GM20000 (cell line): ENCODE measurements around the gene SLC39A3.

Experiments
- DNase-seq: peaks from one replicate; pipeline ENCODE4 v3.0.0; 2012; ENCODE audit warnings: low spot score
- TF ChIP-seq, protein P1 (sequence below): IDR thresholded peaks from 2 replicates; pipeline ENCODE4 v1.5.1; 2012; ENCODE audit warnings: mild to moderate bottlenecking, control low read depth; ENCODE audit errors: extremely low read depth, missing control alignments

SLC39A3 gene

DNA sequence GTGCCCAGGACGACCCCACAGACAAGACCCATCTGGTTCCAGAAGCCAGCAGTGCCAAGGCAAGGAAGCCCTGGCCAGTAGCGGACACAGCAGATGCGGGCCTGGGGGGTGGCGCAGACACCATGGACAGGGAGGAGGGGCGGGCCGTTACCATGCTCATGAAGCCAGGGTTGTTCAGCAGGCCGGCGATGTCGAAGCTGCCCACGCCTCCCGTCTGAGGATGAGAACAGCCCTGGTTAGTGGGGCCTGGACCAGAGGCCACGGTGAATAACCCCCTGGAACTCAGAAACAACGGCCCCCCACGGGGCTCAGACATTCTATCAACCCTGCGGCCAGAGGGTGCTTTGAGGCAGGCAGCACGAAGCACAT is 21.5 kb upstream of the SLC39A3 start:
- TF ChIP-seq, protein P1, sequence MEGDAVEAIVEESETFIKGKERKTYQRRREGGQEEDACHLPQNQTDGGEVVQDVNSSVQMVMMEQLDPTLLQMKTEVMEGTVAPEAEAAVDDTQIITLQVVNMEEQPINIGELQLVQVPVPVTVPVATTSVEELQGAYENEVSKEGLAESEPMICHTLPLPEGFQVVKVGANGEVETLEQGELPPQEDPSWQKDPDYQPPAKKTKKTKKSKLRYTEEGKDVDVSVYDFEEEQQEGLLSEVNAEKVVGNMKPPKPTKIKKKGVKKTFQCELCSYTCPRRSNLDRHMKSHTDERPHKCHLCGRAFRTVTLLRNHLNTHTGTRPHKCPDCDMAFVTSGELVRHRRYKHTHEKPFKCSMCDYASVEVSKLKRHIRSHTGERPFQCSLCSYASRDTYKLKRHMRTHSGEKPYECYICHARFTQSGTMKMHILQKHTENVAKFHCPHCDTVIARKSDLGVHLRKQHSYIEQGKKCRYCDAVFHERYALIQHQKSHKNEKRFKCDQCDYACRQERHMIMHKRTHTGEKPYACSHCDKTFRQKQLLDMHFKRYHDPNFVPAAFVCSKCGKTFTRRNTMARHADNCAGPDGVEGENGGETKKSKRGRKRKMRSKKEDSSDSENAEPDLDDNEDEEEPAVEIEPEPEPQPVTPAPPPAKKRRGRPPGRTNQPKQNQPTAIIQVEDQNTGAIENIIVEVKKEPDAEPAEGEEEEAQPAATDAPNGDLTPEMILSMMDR = no peak
- DNase-seq = no peak

DNA sequence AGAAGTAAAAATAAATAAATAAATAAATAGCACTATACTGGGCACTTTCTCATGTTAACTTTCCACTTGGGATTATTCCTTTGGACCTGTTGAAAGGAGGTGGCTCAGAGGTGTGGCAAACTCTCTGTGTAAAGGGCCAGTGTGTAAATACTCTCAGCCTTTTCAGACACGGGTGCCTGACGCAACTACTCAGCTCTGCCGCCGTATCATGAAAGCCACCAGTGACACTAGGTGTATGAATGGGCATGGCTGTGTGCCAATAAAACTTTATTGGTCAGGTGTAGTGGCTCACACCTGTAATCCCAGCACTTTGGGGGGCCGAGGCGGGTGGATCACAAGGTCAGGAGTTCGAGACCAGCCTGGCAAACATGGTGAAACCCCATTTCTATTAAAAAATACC is 20.1 kb upstream of the SLC39A3 start:
- TF ChIP-seq, protein P1 = no peak

DNA sequence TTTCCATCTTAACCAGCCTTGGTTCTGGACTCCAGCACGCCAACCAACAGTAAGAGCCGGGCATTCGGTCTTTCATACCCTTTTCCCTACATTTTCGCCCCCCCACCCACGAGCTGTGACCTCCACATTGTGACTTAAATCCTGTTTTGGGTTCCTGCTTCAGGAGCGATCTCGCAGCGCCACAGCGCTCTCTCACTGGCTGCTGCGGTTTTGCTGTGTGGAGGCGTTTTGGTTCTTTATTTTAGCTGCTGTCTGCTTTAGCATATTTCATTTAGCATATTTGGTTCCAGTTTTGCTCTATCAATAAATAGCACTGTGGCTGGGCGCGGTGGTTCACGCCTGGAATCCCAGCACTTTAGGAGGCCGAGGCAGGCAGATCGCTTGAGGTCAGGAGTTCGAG is 19.5 kb upstream of the SLC39A3 start:
- DNase-seq = no peak
- TF ChIP-seq, protein P1 = no peak

More for the DNA sequence above, 20.1 kb upstream of the SLC39A3 start:
- no peak for DNase-seq

DNA sequence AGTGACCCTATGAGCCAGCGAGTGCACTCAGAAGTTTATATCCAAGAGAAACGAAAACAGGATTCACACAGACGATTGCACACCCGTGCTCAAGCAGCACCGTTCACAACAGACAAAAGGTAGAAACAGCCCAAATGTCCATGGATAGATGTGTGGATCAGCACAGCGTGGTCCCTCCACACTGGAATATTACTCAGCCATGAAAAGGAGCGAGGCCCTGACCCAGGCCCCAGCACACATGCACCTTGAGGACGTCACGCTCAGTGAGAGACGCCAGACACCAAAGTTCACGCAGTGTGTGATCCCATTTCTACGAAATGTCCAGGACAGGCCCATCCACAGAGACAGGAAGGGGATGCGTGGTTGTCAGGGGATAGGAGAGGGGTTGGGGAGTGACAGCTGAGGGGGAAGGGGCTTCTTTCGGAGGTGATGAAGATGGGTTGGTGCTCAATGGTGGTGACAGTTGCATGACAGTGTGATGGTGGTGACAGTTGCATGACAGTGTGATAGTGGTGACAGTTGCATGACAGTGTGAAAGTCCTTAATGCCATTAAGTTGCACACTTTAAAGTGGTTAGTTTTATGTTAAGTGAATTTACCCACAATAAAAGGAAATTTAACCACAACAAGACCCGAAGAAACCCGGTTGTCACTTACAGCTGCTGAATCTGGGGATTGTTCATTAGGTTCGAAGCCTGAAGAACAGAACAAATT is 18.9 kb upstream of the SLC39A3 start:
- TF ChIP-seq, protein P1 = no peak
- no peak for DNase-seq

DNA sequence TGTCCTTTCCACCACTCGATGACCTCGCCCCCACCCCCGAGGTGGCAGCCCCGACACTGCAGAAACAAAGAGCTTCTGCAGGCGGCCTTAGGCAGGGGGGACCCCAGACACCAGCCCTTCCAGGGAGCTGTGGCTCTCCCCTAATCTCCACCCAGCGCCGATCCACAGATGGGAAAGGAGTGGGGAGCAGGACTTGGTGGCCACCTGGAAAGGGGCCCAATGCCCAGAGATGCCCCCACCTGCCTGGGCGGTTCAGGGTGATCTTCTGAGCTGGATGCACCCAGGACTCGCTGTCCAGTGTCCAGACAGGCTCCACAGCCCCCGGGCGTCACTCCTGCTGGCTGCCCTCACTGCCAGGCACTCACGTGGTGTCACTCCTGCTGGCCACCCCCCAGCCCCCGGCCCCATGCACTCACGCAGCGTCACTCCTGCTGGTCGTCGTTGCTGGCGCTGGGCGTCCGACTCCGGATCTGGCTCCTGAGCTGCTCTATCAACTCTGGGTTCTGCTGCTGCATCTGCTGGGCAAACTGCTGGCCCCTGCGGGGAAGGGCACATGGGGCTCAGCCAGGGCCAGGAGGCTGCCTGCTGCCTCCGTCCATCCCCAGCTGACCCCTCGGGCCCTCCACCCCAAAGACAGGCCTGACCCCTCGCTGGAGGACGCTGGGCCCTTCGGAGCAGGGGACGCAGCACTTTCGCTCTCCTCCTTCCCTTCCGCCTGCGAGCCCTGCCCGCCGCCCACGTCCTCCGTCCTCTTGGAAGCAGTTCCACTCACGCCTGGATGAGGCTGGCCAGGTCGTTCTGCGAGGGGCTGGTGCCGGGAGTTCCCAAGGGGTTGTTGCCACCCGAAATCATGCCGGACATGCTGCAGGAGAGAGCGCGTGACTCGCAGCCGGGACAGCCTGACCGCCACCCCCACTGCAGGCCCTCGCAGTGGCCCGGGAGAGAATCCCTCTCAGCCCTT is 17.4 kb upstream of the SLC39A3 start:
- no peak for DNase-seq
- TF ChIP-seq, protein P1 = no peak

DNA sequence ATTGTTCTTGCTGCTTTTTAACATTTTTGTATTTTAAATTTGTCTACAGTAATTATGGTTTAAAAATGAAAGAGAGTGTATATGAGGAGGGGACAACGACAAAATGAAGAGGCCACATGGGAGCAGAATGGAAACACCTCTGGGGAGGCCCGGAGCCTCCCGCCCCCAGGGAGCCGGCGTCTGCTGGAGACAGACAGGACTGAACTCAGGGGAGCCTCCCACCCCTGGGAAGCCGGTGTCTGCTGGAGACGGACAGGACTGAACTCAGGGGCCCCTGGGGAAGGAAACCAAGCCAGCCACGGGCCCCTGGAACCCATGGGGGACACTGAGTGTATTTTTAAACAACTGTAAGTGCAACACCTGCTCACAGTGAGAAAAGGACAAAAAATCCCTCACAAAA is 16.7 kb upstream of the SLC39A3 start:
- TF ChIP-seq, protein P1 = no peak
- no peak for DNase-seq

DNA sequence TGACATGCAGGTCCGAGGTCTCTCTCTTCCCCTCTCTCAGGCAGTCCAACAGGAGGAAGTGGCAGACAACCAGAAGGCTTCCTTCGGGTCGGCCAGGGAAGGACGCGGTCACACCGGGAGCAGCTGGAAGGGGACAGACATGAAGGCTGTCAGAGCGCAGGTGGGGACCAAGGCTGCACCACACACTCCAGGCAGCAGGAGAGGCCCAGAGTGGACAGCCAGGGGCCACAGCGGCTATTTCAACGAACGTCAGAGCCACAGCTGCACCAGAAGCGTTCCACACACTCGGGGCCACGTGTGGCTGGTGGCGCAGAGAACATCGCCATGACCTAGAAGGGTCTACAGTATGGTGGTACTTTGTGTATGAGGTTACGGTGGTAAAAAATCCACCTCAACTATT is 16.0 kb upstream of the SLC39A3 start:
- DNase-seq = no peak
- TF ChIP-seq, protein P1 = no peak
